ENCODE results near the gene PAPOLA. TPM values are rescaled to one million over a fixed set of nuclear protein-coding genes. Genes with fewer than 3 reads are reported as not detected.
"Not testable (repeated sequence)": the region's sequence is repeated elsewhere in the genome, so short reads cannot be mapped to it uniquely, and the experiment has no call there.

Gene PAPOLA
- total RNA-seq, 2 donors from 2014 or later: 159 to 164 TPM

- DNase-seq: no peak
- intact Hi-C loops (cut with DNase I, micrococcal nuclease): no loop called here
- no peak for ATAC-seq
Observed at GRCh38 chr14:96497087-96497486, 5.1 kb upstream of the PAPOLA start.

DNA sequence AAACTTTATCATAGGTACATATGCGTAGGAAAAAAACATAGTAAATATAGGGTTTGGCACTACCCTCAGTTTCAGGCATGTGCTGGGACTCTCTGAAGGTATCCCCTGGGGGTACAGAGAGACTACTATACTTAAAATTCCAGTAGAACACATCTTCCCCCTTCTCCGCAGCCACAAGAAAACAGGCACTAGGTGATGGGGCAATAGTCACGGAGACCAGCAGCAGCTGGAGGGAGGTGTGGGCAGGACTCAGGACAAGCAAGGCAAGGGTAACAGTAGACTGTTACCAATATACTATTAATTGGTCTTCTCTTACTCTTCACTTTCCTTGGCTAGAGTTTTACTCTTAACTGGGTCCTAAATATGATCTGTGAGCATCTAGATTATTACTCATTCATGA is 4.6 kb upstream of the PAPOLA start:
- DNase-seq (no peak), ATAC-seq (no peak)
- intact Hi-C loops (cut with DNase I, micrococcal nuclease): no loop called here

DNA sequence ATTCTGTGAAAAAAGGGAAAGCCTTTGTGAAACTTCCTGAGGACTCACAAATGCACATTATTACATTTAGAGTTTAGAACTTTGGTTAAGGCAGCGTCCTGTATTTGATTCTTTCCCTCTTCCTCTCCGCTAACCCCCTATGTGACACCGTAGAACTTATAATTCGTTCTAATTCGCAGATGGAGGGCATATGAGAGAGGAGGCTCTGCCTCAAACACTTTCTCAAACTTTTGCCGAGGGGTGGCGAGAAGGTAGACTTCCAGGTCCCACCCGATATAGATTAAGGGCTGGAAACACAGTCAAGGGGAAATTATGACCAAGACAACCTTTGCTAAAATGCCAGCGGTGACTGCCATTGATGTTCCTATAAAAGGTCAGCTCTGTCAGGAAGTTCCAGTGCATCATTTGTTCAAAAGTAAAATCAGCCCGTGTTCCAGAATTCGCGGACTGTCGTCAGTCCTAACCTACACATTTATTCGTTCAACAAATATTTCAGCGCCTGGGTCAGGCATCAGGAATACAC is 904 bp upstream of the PAPOLA start:
- DNase-seq (no peak), ATAC-seq (peak; percentile 5)
- intact Hi-C loops (cut with DNase I, micrococcal nuclease): no loop called here

DNA sequence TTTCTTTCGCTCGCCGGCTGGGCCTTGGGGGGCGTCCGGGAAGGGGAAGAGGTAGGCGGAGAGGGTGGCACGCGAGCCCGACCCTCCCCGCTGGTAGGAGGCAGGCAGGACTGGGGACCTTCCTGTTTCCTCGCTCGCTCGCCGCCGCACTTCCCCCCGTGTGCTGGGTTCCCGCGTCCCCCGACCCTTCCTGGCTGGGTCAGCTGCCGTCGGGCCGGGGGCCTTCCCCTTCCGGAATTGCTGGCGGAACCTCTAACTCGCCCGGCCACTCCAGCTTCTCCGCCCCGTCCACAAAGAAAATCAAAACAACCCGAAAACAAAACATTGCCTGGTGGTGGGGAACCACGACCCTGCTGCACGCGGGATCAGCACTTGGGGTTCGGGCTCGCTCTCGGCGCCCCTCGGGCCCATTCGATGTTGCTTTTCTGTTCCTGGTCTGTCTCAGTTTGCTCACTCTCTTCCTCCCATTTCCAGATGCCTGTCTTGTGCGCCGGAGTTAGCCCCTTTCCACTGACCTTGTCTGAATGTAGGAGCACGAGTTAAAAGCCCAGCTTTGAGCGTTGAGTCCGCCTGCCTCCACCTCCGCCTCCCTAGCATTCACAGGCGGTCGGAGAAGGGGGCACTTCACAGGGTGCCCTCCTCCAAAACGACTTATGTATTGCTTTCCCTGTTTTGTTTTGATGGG is 581 bp downstream of the PAPOLA start:
- ATAC-seq: peak; percentile 42
- intact Hi-C loops (cut with DNase I, micrococcal nuclease): no loop called here
- DNase-seq: peak; percentile 56 to 68

GRCh38 chr14:96503306-96503679 is 1.1 kb downstream of the PAPOLA start:
- DNase-seq (no peak), ATAC-seq (no peak)
- intact Hi-C loops (cut with DNase I, micrococcal nuclease): no loop called here

GRCh38 chr14:96504353-96504752 is 2.2 kb downstream of the PAPOLA start:
- ATAC-seq; DNase-seq; intact Hi-C loops (cut with DNase I, micrococcal nuclease): not testable (repeated sequence)

DNA sequence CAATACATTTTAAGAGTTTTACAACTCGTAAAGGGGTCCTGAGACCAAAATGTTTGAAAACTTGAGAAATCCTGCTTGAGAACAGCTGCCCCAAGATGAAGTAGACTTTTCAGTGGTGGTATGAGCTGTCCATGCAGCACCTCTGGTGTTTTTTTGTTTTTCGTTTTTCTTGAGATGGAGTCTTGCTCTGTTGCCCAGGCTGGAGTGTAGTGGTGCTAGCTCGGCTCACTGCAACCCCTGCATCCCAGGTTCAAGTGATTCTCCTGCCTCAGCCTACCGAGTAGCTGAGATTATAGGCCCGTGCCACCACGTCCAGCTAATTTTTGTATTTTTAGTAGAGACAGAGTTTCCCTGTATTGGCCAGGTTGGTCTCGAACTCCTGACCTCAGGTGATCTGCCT is 5.5 kb downstream of the PAPOLA start:
- no peak for ATAC-seq
- intact Hi-C loops (cut with DNase I, micrococcal nuclease): no loop called here
- DNase-seq: no peak

GRCh38 chr14:96508900-96509299 is 6.7 kb downstream of the PAPOLA start:
- ATAC-seq: peak; percentile 35
- intact Hi-C loops (cut with DNase I, micrococcal nuclease): no loop called here

DNA sequence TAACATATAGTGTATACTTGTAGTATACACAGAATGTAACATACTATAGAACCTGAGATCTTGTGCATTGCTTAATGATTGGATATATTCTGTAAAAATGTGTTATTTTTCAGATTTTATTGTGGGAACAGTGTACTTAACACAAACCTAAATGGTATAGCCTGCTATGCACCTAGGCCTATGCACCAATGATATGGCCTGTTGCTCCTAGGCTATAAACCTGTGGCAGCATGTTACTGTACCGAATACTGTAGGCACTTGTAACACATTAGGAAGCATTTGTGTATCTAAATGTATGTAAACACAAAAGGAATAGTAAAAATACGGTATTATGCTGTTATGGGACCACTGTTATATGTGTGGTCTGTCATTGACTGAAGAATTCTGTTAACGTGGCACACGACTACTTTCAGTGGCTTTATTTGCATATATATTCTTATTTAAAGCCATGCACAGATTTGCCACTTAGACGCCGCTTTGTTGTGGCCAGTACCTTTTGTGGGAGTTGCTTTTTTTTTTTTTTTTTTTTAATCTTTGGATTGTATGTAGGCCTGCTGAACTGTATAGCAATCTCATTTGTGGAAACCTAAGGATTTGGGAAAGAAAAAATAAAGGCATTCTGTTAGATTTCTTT is 7.4 kb downstream of the PAPOLA start:
- ATAC-seq (peak; percentile 37), DNase-seq (no peak)
- intact Hi-C loops (cut with DNase I, micrococcal nuclease): no loop called here

More at GRCh38 chr14:96508900-96509299, 6.7 kb downstream of the PAPOLA start:
- DNase-seq: no peak

GRCh38 chr14:96511146-96511545 is 9.0 kb downstream of the PAPOLA start:
- intact Hi-C loops (cut with DNase I, micrococcal nuclease): no loop called here
- DNase-seq (no peak), ATAC-seq (no peak)

DNA sequence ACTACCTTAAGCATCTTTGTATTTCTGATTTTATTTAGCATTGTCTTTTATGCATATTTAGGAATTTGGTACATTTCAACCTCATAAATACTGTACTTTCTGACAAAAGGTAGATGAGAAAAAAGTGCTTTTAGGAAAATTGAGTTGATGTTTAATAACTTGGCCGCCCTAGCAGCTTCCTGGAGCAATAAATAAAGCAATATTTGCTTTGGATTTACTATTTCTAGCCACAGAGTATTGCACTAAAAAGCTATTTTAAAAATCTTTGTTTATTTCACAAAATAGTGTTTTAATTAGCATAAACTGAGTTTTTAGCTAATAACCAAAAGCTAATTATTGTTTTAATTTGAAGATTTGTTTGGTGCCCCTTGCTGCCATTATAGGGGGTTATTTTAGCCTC is 9.5 kb downstream of the PAPOLA start:
- intact Hi-C loops (cut with DNase I, micrococcal nuclease): no loop called here
- no peak for DNase-seq
- ATAC-seq: no peak

DNA sequence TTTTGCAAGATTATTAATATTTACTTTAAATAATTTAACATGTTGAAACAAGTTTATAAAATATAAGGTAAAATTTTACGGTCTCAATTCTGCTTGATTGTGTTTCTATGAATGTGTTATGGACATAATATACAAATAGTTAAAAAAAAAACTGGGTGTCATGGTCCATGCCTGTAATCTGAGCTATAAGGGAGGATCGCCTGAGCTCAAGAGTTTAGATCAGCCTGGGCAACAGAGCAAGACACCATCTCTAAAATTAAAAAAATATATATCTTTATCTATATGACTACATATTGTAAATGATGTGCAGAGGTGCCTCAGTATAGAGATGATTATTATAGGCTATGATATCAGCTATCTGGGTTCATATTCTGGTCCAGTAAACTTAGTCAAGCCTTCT is 9.9 kb downstream of the PAPOLA start:
- ATAC-seq: no peak
- no peak for DNase-seq

DNA sequence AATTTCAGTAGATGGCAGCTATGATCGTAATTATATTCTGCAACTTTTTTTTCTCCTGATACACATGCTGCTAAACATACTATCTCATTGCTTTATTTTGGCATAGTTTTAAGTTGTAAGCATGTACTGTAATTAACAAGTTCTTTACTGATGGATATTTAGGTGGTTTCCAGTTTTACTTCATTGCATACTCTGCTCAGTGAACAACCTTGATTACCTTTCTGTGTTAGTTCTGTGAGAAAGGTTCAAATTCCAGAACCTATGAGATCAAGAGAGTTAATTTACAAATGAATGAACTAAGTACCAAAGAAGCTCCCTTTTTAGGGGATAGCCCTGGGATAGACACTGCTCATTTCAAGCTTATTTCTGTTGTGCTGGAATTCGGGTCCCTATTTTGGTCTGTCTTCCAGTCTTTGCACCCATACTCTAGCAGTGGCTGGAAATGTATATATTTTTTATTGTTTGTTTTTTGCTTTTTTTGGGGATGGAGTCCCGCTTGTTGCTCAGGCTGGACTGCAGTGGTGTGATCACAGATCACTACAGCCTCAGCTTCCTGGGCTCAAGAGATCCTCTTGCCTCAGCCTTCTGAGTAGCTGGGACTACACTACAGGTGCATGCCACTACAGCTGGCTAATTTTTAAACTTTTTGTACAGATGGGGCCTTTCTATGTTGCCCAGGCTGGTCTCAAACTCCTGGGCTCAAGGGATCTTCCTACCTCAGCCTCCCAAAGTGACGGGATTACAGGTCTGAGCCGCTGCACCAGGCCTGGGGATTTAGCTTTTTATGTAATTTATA is 10.6 kb downstream of the PAPOLA start:
- DNase-seq: no peak
- intact Hi-C loops (cut with DNase I, micrococcal nuclease): no loop called here
- peak; percentile 33 for ATAC-seq

More for the DNA sequence above, 9.9 kb downstream of the PAPOLA start:
- intact Hi-C loops (cut with DNase I, micrococcal nuclease): no loop called here

GRCh38 chr14:96514694-96515093 is 12.5 kb downstream of the PAPOLA start:
- ATAC-seq (no peak), DNase-seq (no peak)
- intact Hi-C loops (cut with DNase I, micrococcal nuclease): no loop called here

- no peak for DNase-seq
- ATAC-seq: no peak
- intact Hi-C loops (cut with DNase I, micrococcal nuclease): no loop called here
Observed at GRCh38 chr14:96515731-96516130, 13.5 kb downstream of the PAPOLA start.

DNA sequence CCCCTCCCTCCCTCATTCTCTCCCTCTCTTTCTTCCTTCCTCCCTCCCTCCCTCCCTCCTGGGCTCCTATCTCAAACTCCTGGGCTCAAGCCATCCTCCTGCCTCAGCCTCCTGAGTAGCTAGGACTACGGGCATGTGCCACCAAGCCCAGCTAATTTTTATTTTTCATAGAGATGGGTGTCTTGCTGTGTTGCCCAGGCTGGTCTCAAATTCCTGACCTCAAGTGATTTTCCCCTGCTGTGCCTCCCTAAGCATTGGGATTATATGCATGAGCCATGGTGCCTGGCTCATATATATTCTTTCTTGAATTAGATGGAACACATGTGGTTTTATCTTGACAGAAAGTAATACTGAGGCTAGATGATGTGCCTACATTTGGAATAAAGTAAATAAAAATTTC is 14.2 kb downstream of the PAPOLA start:
- ATAC-seq: no peak
- no peak for DNase-seq
- intact Hi-C loops (cut with DNase I, micrococcal nuclease): no loop called here

GRCh38 chr14:96519970-96520369 is 17.8 kb downstream of the PAPOLA start:
- intact Hi-C loops (cut with DNase I, micrococcal nuclease): no loop called here
- DNase-seq (no peak), ATAC-seq (no peak)

DNA sequence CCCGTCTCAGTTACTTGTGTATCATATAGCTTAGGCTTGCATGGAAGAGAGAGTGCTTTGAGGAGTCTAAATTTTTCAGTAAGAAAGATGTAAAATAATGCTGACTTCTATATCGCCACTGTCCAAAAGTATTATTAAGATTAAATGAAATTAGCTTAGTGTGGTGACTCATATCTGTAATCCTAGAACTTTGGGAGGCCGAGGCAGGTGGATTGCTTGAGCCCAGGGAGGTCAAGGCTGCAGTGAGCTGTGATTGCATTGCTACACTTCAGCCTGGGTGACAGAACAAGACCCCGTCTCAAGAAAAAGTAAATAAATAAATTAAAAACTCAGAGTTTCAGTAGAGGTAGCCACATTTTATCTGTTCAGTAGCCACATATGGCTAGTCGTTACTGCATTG is 23.3 kb downstream of the PAPOLA start:
- no peak for ATAC-seq
- intact Hi-C loops (cut with DNase I, micrococcal nuclease): no loop called here
- DNase-seq: no peak

DNA sequence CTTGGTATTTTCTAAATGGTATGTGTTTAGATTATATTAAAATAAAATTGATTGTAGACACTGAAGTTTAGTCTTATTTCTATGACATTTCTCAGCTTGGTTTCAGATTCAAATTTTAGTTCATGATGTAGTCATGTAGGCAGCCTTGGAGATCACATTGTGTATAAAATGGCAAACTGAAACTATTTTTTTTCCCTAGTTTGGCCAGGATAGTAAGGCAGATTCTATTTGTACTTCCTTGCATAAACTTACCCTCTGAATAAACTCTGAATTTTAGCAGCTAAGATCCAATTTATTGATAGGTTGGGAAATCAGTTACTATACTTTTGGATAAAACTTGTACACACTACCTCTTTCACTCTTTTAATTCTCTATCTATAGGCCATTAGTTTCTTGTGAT is 30.4 kb downstream of the PAPOLA start:
- DNase-seq (no peak), ATAC-seq (no peak)
- intact Hi-C loops (cut with DNase I, micrococcal nuclease): no loop called here

DNA sequence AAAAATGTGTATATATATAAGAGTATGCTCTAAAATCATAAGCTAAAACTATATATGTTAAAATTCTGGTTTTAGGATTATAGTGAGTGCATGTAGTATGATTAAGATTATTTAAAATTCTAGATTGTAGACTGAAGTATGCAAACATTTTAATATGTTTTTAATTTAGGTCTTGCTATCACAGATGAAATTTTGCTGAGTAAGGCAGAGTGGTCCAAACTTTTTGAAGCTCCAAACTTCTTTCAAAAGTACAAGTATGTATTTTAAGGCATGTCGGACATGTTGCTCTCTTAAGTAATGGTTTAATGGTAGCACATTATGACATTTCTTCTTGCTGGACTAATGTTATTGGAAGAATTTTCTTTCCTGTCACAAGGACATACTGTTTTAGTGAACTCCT is 34.6 kb downstream of the PAPOLA start:
- intact Hi-C loops (cut with DNase I, micrococcal nuclease): no loop called here
- DNase-seq (no peak), ATAC-seq (no peak)

All from left colon (tissue), 2 donors.